HepG2 (cell line): Measurements from ENCODE around the gene BCL7A. TPM values are rescaled to one million over a fixed set of nuclear protein-coding genes. Genes with fewer than 3 reads are reported as not detected.

ENCODE experiments used
- ATAC-seq: fragments of 200-7000 bp; cut with Tn5 transposase; 3 replicates; pipeline ENCODE4 v1.9.1; 2020; ENCODE audit warnings: mild to moderate bottlenecking, moderate library complexity
- BruUV-seq: library from RNA; stranded (reverse); fragments of 400-500 nt; replicated peaks from 2 replicates; lab custom pipeline; 2021; lab: Mats Ljungman, UMichigan
- CTCF ChIA-PET: fragments of 300-600 bp; formaldehyde crosslinking; extraction: SDS; loops from one replicate; lab custom pipeline; 2021; ENCODE audit warnings: low total read pairs, inconsistent platforms, low intra/inter-chr PET ratio; lab: Yijun Ruan, JAX
- POLR2A ChIA-PET: fragments of 350-600 bp; sonication (Branson Sonifier 250); formaldehyde crosslinking; loops from one replicate; lab custom pipeline; 2020; ENCODE audit warnings: antibody characterized with exemption, inconsistent platforms; lab: Yijun Ruan, JAX
- DNase-seq: peaks from one replicate; pipeline ENCODE4 v3.0.0-alpha.2; 2015; ENCODE audit warnings: low spot score
- FAIRE-seq: peaks from 3 replicates; lab custom pipeline; 2011; peaks lifted over from hg19 to GRCh38; lab: Jason Lieb, UNC
- H2AFZ ChIP-seq: one replicate; pipeline ENCODE4 v1.6.1; 2011; ENCODE audit warnings: low read length, inconsistent platforms
- H3K27ac ChIP-seq: fragments of 300-600 bp; 3 replicates; pipeline ENCODE4 v1.8.0; 2011; ENCODE audit warnings: mixed run types, mild to moderate bottlenecking, mixed read lengths, low read length, inconsistent platforms; ENCODE audit not compliant: insufficient read depth; ENCODE audit errors: extremely low read length
- H3K27me3 ChIP-seq, 2 experiments: fragments of 200-600 bp in 1 of 2; 2 replicates in 1 of 2; 3 replicates in 1 of 2; pipeline versions ENCODE4 v1.6.0 to v1.8.0; 2011; ENCODE audit warnings: low read length in 2 of 2, mild to moderate bottlenecking in 2 of 2, moderate library complexity in 2 of 2, inconsistent platforms in 1 of 2; ENCODE audit not compliant: insufficient read depth in 2 of 2, control insufficient read depth in 1 of 2
- H3K36me3 ChIP-seq, 2 experiments: fragments of 200-600 bp in 1 of 2; replicated peaks in 1 of 2; 2 replicates in 1 of 2; 3 replicates in 1 of 2; pipeline versions ENCODE4 v1.5.1 to v1.8.0; 2011; ENCODE audit warnings: low read length in 2 of 2, inconsistent platforms in 1 of 2; ENCODE audit not compliant: insufficient read depth in 2 of 2, control insufficient read depth in 1 of 2
- H3K4me1 ChIP-seq: 2 replicates; pipeline ENCODE4 v1.5.1; 2012; ENCODE audit warnings: low read length, inconsistent platforms; ENCODE audit not compliant: insufficient read depth
- H3K4me2 ChIP-seq: 2 replicates; pipeline ENCODE4 v1.6.0; 2011; ENCODE audit warnings: low read depth, low read length, inconsistent platforms
- H3K4me3 ChIP-seq, 3 experiments: fragments of 200-600 bp in 1 of 3; sonication (generic), shearing (Covaris generic) in 1 of 3; replicated peaks in 1 of 3; 2 replicates each; pipeline ENCODE4 v1.5.1; 2011 to 2016; ENCODE audit warnings: low read length in 3 of 3, inconsistent platforms in 2 of 3, low read depth in 2 of 3, mild to moderate bottlenecking in 2 of 3, control low read depth in 1 of 3, mixed read lengths in 1 of 3; ENCODE audit not compliant: insufficient read depth in 1 of 3
- H3K79me2 ChIP-seq: one replicate; pipeline ENCODE4 v1.6.1; 2011; ENCODE audit warnings: low read length, inconsistent platforms; ENCODE audit not compliant: insufficient read depth
- H3K9ac ChIP-seq: 2 replicates; pipeline ENCODE4 v1.6.0; 2011; ENCODE audit warnings: mild to moderate bottlenecking, low read depth, low read length, inconsistent platforms; ENCODE audit not compliant: insufficient read depth
- H3K9me3 ChIP-seq: 2 replicates; pipeline ENCODE4 v1.5.1; 2012; ENCODE audit warnings: mild to moderate bottlenecking, low read length
- H4K20me1 ChIP-seq: 2 replicates; pipeline ENCODE4 v1.6.0; 2011; ENCODE audit warnings: inconsistent platforms, mild to moderate bottlenecking, low read length, moderate library complexity; ENCODE audit not compliant: insufficient read depth
- HNRNPL ChIP-seq: fragments of 200-400 bp; formaldehyde crosslinking; IDR thresholded peaks from 2 replicates; pipeline ENCODE4 v1.6.1; 2017; ENCODE audit warnings: mild to moderate bottlenecking, low read depth, low read length
- LCORL ChIP-seq, 2 experiments: fragments of 450-650 bp in 1 of 2; sonication (generic) in 1 of 2; formaldehyde crosslinking in 1 of 2; IDR thresholded peaks; 2 replicates each; pipeline versions ENCODE4 v1.5.0 to v1.6.1; 2017 to 2020; ENCODE audit warnings: antibody characterized with exemption in 1 of 2, missing genetic modification reagents in 1 of 2
- SKI ChIP-seq: fragments of 450-650 bp; IDR thresholded peaks from one replicate; pipeline ENCODE4 v1.6.1; 2018; ENCODE audit warnings: mild to moderate bottlenecking; ENCODE audit not compliant: partially characterized antibody
- SP5 ChIP-seq: IDR thresholded peaks from 2 replicates; pipeline ENCODE4 v1.6.1; 2016; ENCODE audit warnings: low read depth, borderline replicate concordance
- ZNF687 ChIP-seq: sonication (generic); formaldehyde crosslinking; IDR thresholded peaks from 2 replicates; pipeline ENCODE4 v1.5.1; 2020; ENCODE audit warnings: mild to moderate bottlenecking, missing genetic modification reagents, moderate library complexity
- whole genome bisulfite sequencing: methylation state at CpG from one replicate; pipeline ENCODE4 v1.1.6; 2017; ENCODE audit warnings: low lambda C conversion rate; 5-methylcytosine and 5-hydroxymethylcytosine counted together
- in situ Hi-C: cut with HindIII; loops from 2 replicates; pipeline ENCODE4 v1.10.0; 2017; ENCODE audit warnings: low pct_unique_long_range_greater_than_20kb; ENCODE audit not compliant: extremely low pct_ligation_motif_present
- intact Hi-C: fragments of 100-400 bp; cut with micrococcal nuclease; formaldehyde crosslinking; loops from one replicate; pipeline ENCODE4 v1.10.0; 2022; ENCODE audit not compliant: unreplicated experiment
- polyA plus RNA-seq, 8 experiments: library from polyadenylated mRNA; depleted of rRNA in 3 of 8; stranded (reverse) in 7 of 8; unstranded in 1 of 8; fragments of >200 nt; fragmentation: Illumina TruSeq in 4 of 8; extraction: Trizol in 4 of 8; gene quantifications; 2 replicates each; pipeline versions ENCODE4 v1.2.1 to v1.2.3, GENCODE V29; 2011 to 2016; ENCODE audit warnings: low read depth in 4 of 8, missing spikeins in 1 of 8, mixed read lengths in 1 of 8; ENCODE audit not compliant: insufficient read depth in 1 of 8
- total RNA-seq, 5 experiments: library from RNA; depleted of rRNA; stranded (reverse); fragments of >200 nt; fragmentation: Illumina TruSeq; extraction: Trizol; gene quantifications; 2 replicates each; pipeline ENCODE4 v1.2.3, GENCODE V29; 2016; ENCODE audit warnings: low read depth in 1 of 5

BCL7A gene
- total and polyA plus RNA-seq, 2 of the 13 experiments (the other 11 are each of a cell fraction or from before 2014, with no cell fraction given), result 4.1 to 6.2 TPM

GRCh38 chr12:122051231-122051876 is 29.7 kb downstream of the BCL7A start (continued):
- TF ChIP-seq ZNF687 (peak; percentile 57), HNRNPL (no peak), LCORL (IDR thresholded peaks at IDR 0.05) (no peak), LCORL (CRISPR knock-in tag; IDR thresholded peaks at IDR 0.05) (0 out of 2 replicates have a peak, but pooled peaks have one; percentile 19)

- Histone ChIP-seq H2AFZ (no peak overlapping the region), H3K4me3 (no peak overlapping the region), H3K9ac (no peak overlapping the region), H3K27ac (no peak overlapping the region), H3K27me3 (no peaks in the 10 kb centered on the region; a peak in 1 of 5 replicates), H3K9me3 (no peaks in the 10 kb centered on the region), H3K36me3 (peaks cover 9 to 14% of the 10 kb centered on the region in 2 experiments; a peak in 4 of 5 replicates), H3K4me2 (no peak overlapping the region), H3K4me1 (peaks cover 21% of the 10 kb centered on the region), H4K20me1 (no peaks in the 10 kb centered on the region), H3K79me2 (no peaks in the 10 kb centered on the region)
- DNase-seq (no peak), FAIRE-seq (no peak), ATAC-seq (no peak)
- WGBS, result 100% methylated on average over 2 of the region's 2 CpGs
- CTCF ChIA-PET, result no interaction called here
- no peak for TF ChIP-seq SP5 (CRISPR knock-in tag)
- TF ChIP-seq SKI, result no peak
- in situ Hi-C loops (loop anchor here (10.0 kb wide), 1 partner anchor 133 kb away; the partner anchor contains the start of gene LRRC43), intact Hi-C loops (no loop called here)
- no TSS peak for BruUV-seq
- POLR2A ChIA-PET, result interaction anchor here (2.1 kb wide), 1 partner anchor 11 kb away, joined by 5 read pairs; no protein-coding TSS in a partner anchor
Measured at GRCh38 chr12:122052285-122052684, 30.6 kb downstream of the BCL7A start.
